ENCODE measurements around the gene SPAG16.

DNA sequence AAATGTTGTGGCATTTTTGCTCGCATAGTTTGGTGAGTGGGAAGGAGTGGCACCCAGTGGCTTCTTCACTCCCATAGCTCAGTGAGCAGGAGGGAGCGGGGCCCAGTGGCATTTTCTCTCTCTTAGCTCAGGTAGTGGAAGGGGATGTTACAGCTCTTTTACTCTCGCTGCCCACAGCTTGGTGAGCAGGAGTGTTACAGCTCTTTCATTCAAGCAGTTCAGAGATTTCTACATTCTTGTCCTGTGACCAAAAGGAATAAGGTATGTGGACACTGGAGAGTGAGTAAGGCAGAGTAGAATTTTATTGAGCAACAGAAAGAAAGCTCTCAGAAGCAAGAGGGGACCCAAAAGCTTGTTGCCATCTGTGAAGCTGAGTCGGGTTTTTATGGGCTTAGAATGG is 192.4 kb downstream of the SPAG16 start:
- TF ChIP-seq, protein P1, sequence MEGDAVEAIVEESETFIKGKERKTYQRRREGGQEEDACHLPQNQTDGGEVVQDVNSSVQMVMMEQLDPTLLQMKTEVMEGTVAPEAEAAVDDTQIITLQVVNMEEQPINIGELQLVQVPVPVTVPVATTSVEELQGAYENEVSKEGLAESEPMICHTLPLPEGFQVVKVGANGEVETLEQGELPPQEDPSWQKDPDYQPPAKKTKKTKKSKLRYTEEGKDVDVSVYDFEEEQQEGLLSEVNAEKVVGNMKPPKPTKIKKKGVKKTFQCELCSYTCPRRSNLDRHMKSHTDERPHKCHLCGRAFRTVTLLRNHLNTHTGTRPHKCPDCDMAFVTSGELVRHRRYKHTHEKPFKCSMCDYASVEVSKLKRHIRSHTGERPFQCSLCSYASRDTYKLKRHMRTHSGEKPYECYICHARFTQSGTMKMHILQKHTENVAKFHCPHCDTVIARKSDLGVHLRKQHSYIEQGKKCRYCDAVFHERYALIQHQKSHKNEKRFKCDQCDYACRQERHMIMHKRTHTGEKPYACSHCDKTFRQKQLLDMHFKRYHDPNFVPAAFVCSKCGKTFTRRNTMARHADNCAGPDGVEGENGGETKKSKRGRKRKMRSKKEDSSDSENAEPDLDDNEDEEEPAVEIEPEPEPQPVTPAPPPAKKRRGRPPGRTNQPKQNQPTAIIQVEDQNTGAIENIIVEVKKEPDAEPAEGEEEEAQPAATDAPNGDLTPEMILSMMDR (conservative IDR thresholded peaks at IDR 0.05), result no peak
- TF ChIP-seq EZH2 (IDR thresholded peaks at IDR 0.05; ENCODE audit: low read depth), result no peak

Measured in PC-9 (cell line).